Memory B cell (primary cell): ENCODE results near the gene IQCN.

Source experiments
- ATAC-seq: fragments of 150-1000 bp; cut with Tn5 transposase; 2 replicates; pipeline ENCODE4 v1.10.0; 2021; ENCODE audit warnings: low read depth, mild to moderate bottlenecking, moderate library complexity
- DNase-seq, 2 donors: peaks; one replicate each; pipeline ENCODE4 v3.0.0; 2022; ENCODE audit warnings: low spot score in 2 of 2
- H3K27ac Mint-ChIP-seq: one replicate; pipeline ENCODE4 v1.8.0; 2022; ENCODE audit warnings: mild to moderate bottlenecking, moderate library complexity, mixed read lengths
- H3K27me3 Mint-ChIP-seq: one replicate; pipeline ENCODE4 v1.8.0; 2022; ENCODE audit warnings: mixed read lengths
- H3K36me3 Mint-ChIP-seq: one replicate; pipeline ENCODE4 v1.8.0; 2022; ENCODE audit warnings: mild to moderate bottlenecking, mixed read lengths
- H3K4me1 Mint-ChIP-seq: one replicate; pipeline ENCODE4 v1.8.0; 2022; ENCODE audit warnings: mixed read lengths
- H3K4me3 Mint-ChIP-seq: one replicate; pipeline ENCODE4 v1.8.0; 2022; ENCODE audit warnings: mild to moderate bottlenecking, moderate library complexity, mixed read lengths
- H3K9me3 Mint-ChIP-seq: one replicate; pipeline ENCODE4 v1.8.0; 2022; ENCODE audit warnings: mixed read lengths

IQCN gene

DNA sequence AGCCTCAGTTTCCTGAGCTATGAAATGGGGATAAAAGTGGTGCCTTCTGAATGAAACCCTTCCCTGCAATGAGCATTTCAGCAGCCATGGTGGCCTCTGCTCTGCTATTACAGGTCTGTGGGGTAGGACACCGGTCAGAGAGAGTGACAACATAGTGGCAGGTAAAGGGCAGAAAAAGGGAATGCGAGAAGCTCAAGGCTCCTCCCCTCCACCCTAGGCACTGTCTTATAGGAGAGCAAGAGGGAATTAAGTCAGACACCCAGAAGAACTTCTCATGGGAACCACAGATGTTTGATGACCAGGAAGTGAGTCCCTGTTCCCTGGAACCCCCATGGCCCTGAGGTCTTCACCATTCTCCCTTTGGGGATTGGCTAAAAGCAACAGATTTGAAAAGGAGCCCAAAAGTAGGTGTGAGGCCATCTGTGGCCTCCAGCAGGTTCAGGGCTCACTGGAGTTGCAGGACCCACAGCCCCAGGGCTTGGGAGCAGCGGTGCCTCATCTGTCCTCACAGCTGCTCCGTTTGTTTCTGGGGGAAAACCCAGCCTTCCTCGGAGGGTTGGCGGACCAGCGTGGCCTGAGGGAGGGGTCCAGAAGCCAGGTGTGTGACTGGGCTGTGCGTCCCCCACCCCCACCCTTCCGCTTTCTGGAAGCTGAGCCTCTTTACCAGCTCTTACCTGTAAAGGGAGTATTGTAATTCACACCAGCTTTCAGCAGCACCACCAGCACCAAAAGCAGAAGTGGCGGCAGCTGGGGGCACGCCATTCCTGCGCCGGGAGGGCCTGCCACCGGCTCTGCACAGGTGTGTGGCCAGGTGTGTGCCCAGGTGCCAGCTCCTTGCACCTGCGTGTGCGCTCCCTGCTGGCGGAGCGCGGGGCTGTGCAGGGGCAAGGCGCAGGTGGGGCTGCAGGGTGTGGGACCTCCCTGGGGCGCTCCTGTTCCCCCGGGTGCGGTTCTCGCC lies 19.4 kb downstream of the IQCN start:
- Mint-ChIP-seq H3K9me3 (peaks cover 1% of the 10 kb centered on the region), H3K27ac (peak overlapping the region; percentile 93), H3K4me1 (peaks cover 23% of the 10 kb centered on the region), H3K27me3 (peaks cover 4% of the 10 kb centered on the region), H3K36me3 (peaks cover 2% of the 10 kb centered on the region), H3K4me3 (no peak overlapping the region)
- ATAC-seq (peak; percentile 81), DNase-seq (peak; percentile 77 to 83)

- ATAC-seq: peak; percentile 40
- peaks cover 1% of the 10 kb centered on the region for H3K9me3 Mint-ChIP-seq
- no peak overlapping the region for H3K27ac Mint-ChIP-seq
These were observed 20.5 kb downstream of the IQCN start for GRCh38 chr19:18253716-18254115.

DNA sequence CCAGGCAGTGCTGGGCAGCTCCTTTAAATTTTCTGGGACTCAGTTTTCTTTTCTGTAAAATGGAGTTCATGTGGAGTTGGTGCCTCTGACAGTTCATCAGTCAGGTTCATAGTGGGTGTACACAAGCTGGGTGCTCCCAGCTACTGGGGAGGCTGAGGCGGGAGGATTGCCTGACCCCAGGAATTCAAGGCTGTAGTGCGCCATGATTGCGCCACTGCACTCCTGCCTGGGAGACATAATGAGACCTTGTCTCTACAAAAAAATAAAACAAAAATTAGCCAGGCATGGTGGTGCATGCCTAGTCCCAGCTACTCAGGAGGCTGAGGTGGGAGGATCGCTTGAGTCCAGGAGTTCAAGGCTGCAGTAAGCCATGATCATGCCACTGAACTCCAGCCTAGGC lies 21.1 kb downstream of the IQCN start:
- Mint-ChIP-seq H3K9me3 (peaks cover 1% of the 10 kb centered on the region), H3K27ac (no peak overlapping the region), H3K4me1 (peaks cover 23% of the 10 kb centered on the region), H3K4me3 (no peak overlapping the region), H3K36me3 (peaks cover under 1% of the 10 kb centered on the region), H3K27me3 (peaks cover 7% of the 10 kb centered on the region)
- DNase-seq (no peak), ATAC-seq (no peak)

More at GRCh38 chr19:18253716-18254115, 20.5 kb downstream of the IQCN start:
- Mint-ChIP-seq H3K27me3 (peaks cover 4% of the 10 kb centered on the region), H3K4me1 (peaks cover 23% of the 10 kb centered on the region), H3K36me3 (peaks cover 2% of the 10 kb centered on the region), H3K4me3 (peak overlapping the region; percentile 2)
- peak in 1 of 2 donors; percentile 38 for DNase-seq

DNA sequence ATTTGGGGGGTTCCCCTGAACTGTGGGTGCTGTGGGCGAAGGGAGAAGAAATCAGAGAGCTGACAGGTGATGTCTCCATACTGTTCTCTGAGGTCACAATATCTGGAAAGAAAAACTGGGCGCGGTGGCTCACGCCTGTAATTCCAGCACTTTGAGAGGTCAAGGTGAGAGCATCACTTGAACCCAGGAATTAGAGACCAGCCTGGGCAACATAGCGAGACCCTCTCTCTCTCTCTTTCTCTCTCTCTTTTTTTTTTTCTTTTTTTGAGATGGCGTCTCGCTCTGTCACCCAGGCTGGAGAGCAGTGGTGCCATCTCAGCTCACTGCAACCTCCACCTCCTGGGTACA lies 21.9 kb downstream of the IQCN start:
- peaks cover 9% of the 10 kb centered on the region for H3K27me3 Mint-ChIP-seq
- H3K27ac Mint-ChIP-seq: no peak overlapping the region
- H3K36me3 Mint-ChIP-seq: no peaks in the 10 kb centered on the region
- peaks cover 1% of the 10 kb centered on the region for H3K9me3 Mint-ChIP-seq
- H3K4me3 Mint-ChIP-seq: no peak overlapping the region
- no peak for ATAC-seq
- H3K4me1 Mint-ChIP-seq: peaks cover 23% of the 10 kb centered on the region
- no peak for DNase-seq

DNA sequence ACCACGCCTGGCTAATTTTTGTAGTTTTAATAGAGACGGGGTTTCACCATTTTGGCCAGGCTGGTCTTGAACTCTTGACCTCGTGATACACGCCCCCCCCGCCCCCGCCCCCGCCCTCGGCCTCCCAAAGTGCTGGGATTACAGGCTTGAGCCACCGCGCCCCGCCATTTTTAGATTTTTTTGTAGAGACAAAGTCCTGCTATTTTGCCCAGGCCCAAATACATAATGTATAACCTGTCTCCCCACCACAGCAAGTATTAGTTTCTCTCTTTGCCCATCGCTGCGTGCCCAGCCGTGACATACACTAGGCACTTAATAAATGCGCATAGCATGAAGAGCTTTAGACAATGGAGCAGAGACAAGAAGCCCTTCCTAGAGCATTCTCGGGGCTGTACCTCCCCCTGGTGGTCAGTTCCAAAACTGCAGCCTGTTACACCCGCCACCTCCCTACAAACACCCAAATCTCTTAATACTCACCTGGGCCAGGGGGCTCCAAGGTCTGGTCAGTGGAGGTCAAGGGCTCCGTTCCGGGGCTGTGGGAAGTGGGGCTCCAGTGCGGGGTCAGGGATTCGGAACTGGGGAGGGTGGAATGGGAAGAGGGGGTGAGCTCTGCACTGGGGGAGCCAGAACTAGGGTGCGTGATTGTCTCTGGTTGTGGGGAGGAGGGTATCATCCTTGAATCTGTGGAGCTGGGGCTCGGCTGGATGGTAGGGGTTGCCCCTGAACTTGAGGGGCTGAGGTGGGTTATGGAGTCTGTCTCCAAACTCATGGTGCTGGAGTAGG lies 22.5 kb downstream of the IQCN start:
- peak; percentile 33 for ATAC-seq
- DNase-seq: peak; percentile 84 to 89
- Mint-ChIP-seq H3K27ac (no peak overlapping the region), H3K27me3 (peaks cover 9% of the 10 kb centered on the region), H3K4me1 (peaks cover 23% of the 10 kb centered on the region), H3K36me3 (no peaks in the 10 kb centered on the region), H3K9me3 (peaks cover 1% of the 10 kb centered on the region), H3K4me3 (no peak overlapping the region)

DNA sequence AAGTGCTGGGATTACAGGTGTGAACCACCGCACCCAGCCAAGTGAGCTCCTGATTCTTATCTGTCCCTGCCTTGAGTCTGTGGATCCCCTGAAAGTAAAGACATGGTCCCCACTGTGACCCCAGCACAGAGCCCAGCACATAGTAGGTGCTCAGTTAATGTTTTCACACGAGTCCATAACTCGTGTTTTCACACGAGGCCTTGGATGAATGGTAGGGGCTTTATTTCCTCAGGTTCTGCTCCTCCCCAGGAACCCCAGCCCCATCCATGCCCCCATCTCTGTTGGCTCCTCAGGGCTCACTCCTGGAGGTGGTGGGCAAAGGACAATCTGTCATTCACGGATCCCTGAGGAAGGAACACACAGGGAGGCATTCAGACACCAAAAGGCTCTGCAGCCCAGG lies 24.4 kb downstream of the IQCN start:
- H3K27me3 Mint-ChIP-seq: peaks cover 9% of the 10 kb centered on the region
- DNase-seq: no peak
- no peak overlapping the region for H3K27ac Mint-ChIP-seq
- no peaks in the 10 kb centered on the region for H3K36me3 Mint-ChIP-seq
- H3K4me1 Mint-ChIP-seq: peaks cover 20% of the 10 kb centered on the region
- H3K9me3 Mint-ChIP-seq: no peaks in the 10 kb centered on the region
- H3K4me3 Mint-ChIP-seq: no peak overlapping the region
- no peak for ATAC-seq

DNA sequence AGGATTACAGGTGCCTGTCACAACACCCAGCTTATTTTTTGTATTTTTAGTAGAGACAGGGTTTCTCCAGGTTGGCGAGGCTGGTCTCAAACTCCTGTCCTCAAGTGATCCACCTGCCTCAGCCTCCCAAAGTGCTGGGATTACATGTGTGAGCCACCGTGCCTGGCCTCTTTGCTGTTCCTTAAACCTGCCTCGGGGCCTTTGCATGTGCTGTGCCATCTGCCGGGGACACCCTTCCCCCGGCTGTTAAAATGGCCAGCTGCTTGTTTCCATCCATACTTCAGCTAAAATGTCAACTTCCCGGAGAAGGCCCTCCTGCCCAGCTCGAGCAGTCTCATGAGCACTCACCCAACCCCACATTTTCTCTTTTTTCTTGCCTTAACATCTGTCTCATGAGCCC lies 29.0 kb downstream of the IQCN start:
- DNase-seq: no peak
- ATAC-seq: no peak
- H3K36me3 Mint-ChIP-seq: no peaks in the 10 kb centered on the region
- H3K27me3 Mint-ChIP-seq: peaks cover 14% of the 10 kb centered on the region
- no peaks in the 10 kb centered on the region for H3K4me1 Mint-ChIP-seq
- H3K27ac Mint-ChIP-seq: no peak overlapping the region
- no peaks in the 10 kb centered on the region for H3K9me3 Mint-ChIP-seq
- no peak overlapping the region for H3K4me3 Mint-ChIP-seq

DNA sequence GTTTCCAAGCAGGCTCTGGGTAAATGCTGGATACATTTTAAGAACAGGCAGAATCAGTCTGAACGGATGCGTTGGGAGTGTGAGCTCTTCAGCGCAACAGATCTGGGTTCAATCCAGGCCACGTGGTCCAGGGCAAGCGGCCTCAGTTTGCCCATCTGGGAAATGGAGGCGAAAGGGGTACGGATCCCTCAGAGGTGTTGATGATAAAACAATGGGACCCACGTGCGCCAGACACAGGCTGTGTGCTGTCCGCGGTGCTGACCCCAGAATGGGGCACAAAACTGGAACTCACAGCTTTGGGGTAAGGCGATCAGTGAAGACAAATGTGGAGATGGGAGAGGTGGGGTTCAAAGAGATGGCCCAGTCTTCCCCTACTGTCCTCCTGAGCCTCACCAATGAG lies 34.9 kb downstream of the IQCN start:
- Mint-ChIP-seq H3K9me3 (no peaks in the 10 kb centered on the region), H3K4me1 (no peaks in the 10 kb centered on the region), H3K27ac (no peak overlapping the region), H3K27me3 (peaks cover 27% of the 10 kb centered on the region), H3K4me3 (no peak overlapping the region), H3K36me3 (peaks cover 2% of the 10 kb centered on the region)
- ATAC-seq: no peak
- no peak for DNase-seq

- no peaks in the 10 kb centered on the region for H3K9me3 Mint-ChIP-seq
- peaks cover 36% of the 10 kb centered on the region for H3K27me3 Mint-ChIP-seq
- no peak for DNase-seq
- peaks cover 12% of the 10 kb centered on the region for H3K4me1 Mint-ChIP-seq
- H3K36me3 Mint-ChIP-seq: peaks cover 2% of the 10 kb centered on the region
- H3K4me3 Mint-ChIP-seq: no peak overlapping the region
- ATAC-seq: no peak
- H3K27ac Mint-ChIP-seq: no peak overlapping the region
These were observed 40.1 kb downstream of the IQCN start for GRCh38 chr19:18234194-18234593.

- Mint-ChIP-seq H3K4me3 (no peak overlapping the region), H3K27ac (no peak overlapping the region), H3K27me3 (peaks cover 36% of the 10 kb centered on the region), H3K4me1 (peaks cover 12% of the 10 kb centered on the region), H3K36me3 (peaks cover 2% of the 10 kb centered on the region), H3K9me3 (no peaks in the 10 kb centered on the region)
- DNase-seq: peak; percentile 47 to 59
- peak; percentile 62 for ATAC-seq
These were observed 40.9 kb downstream of the IQCN start for GRCh38 chr19:18233224-18233825.

DNA sequence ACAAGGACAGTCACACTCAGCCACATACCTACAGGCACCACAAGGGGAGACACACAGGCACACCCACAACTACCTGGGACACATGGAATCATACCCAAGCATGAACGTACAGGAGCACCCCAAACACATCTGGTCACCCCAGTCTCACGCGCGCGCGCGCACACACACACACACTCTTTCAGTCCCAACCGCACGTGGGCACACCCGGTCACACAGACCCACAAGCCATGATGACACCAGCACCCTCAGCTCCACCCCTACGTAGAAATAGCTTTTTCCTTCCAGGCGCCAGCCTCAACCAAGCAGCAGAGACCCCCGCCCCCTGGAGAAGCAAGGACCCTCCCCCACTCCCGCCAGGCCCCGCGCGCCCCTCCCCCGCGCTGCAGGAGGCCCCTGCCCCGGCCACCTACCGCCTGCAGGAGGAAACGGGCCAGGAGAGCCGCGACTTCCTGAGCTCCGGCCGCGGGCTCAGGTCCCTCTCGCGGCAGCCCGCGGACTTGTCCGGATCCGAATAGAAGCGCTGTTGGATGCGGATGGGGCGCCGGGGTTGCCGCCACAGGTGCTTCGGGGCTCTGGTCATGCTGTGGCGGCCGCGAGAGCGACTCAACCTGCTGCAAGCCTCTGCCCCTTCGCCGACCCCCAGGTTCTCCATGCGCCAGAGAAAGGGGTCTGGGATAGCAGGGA lies 41.6 kb downstream of the IQCN start:
- H3K4me3 Mint-ChIP-seq: no peak overlapping the region
- no peaks in the 10 kb centered on the region for H3K9me3 Mint-ChIP-seq
- DNase-seq: no peak
- no peak for ATAC-seq
- H3K27ac Mint-ChIP-seq: no peak overlapping the region
- peaks cover 2% of the 10 kb centered on the region for H3K36me3 Mint-ChIP-seq
- peaks cover 39% of the 10 kb centered on the region for H3K27me3 Mint-ChIP-seq
- H3K4me1 Mint-ChIP-seq: peaks cover 15% of the 10 kb centered on the region

DNA sequence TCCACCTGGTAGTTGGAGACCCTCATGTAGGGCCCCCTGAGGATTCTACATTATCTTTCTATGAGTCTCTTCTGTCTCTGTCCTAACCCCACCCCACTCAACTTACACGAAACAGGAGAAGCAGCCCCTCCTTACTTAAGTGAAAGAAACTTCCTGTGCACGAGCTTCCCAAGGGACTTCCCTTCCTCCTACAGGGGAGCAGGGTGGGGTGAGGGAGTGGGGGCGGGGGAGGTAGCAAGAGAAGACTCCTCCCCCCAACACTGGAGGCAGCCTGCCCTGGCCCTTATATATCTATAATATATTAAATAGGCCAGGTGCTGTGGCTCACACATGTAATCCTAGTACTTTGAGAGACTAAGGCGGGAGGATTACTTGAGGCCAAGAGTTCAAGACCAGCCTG lies 42.5 kb downstream of the IQCN start:
- H3K9me3 Mint-ChIP-seq: no peaks in the 10 kb centered on the region
- no peak overlapping the region for H3K27ac Mint-ChIP-seq
- peaks cover 17% of the 10 kb centered on the region for H3K4me1 Mint-ChIP-seq
- no peak overlapping the region for H3K4me3 Mint-ChIP-seq
- ATAC-seq: no peak
- H3K36me3 Mint-ChIP-seq: peaks cover 2% of the 10 kb centered on the region
- DNase-seq: no peak
- H3K27me3 Mint-ChIP-seq: peaks cover 46% of the 10 kb centered on the region

DNA sequence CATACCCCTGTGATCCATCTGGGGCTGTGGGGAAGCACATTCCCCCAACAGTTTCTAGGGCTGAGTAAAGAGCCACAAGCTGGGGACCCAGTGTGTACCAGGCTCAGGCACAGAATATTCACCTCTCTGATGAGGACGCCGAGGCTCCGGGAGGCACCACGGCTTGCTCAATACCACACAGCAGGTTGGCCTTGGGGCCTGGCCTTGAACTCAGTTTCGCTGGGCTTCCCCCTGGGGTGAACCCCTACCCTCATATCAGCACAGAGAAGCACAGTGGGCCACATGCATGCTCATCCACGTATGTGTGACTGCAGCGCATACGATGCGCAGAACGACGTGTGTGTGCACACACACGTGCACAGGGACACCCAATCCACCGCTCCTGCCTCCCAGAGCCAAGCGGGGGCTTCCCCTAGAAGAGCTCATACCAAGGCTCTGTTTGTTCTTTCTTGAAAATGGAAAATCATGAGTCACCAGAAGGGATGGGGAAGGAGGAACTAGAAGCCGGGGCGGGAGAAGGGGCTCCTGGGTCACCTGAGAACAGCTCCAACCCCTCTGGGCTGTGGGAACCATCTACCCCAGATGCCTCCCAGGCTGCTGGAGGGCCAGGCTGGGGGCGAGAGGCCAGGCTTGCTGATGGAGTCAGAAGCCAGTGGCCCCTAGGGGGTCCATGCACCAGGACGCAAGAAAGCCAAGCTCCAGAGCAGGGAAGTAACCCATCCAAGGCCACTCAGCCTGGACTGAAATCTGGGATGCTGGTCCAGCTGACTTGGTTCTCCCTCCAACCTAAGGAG lies 43.1 kb downstream of the IQCN start:
- Mint-ChIP-seq H3K27me3 (peaks cover 45% of the 10 kb centered on the region), H3K36me3 (peaks cover 2% of the 10 kb centered on the region), H3K4me3 (no peak overlapping the region), H3K9me3 (no peaks in the 10 kb centered on the region), H3K4me1 (peaks cover 17% of the 10 kb centered on the region), H3K27ac (no peak overlapping the region)
- no peak for DNase-seq
- no peak for ATAC-seq
